ENCODE results near the gene RAB6B. TPM values are rescaled to one million over a fixed set of nuclear protein-coding genes. Genes with fewer than 3 reads are reported as not detected.

Gene RAB6B
- total and polyA plus RNA-seq, 2 experiments from 2014 or later: 1.2 to 3.9 TPM

GRCh38 chr3:133874344-133874743 lies 21.3 kb downstream of the RAB6B start:
- no peaks in the 10 kb centered on the region for H3K9me3 Mint-ChIP-seq
- no peak overlapping the region for H3K4me3 ChIP-seq
- no peaks in the 10 kb centered on the region for H3K36me3 ChIP-seq (ENCODE audit: insufficient read depth)
- no peaks in the 10 kb centered on the region for H3K36me3 Mint-ChIP-seq (ENCODE audit: low read depth)
- H2AFZ ChIP-seq: no peak overlapping the region
- H3K9me2 ChIP-seq (ENCODE audit: insufficient read depth): no peaks in the 10 kb centered on the region
- H3K79me2 ChIP-seq (replicated peaks; ENCODE audit: insufficient read depth): no peaks in the 10 kb centered on the region
- DNase-seq (ENCODE audit: low spot score): no peak
- TF ChIP-seq ZNF114 (CRISPR knock-in tag; IDR thresholded peaks at IDR 0.05): no peak
- no peak for TF ChIP-seq STAT1 (IDR thresholded peaks at IDR 0.05; ENCODE audit: unreplicated experiment)
- no peak for TF ChIP-seq CREB1 (CRISPR knock-in tag; IDR thresholded peaks at IDR 0.05; ENCODE audit: low read depth)
- no peak for TF ChIP-seq REST (IDR thresholded peaks at IDR 0.05; ENCODE audit: unreplicated experiment)
- TF ChIP-seq, protein P1, sequence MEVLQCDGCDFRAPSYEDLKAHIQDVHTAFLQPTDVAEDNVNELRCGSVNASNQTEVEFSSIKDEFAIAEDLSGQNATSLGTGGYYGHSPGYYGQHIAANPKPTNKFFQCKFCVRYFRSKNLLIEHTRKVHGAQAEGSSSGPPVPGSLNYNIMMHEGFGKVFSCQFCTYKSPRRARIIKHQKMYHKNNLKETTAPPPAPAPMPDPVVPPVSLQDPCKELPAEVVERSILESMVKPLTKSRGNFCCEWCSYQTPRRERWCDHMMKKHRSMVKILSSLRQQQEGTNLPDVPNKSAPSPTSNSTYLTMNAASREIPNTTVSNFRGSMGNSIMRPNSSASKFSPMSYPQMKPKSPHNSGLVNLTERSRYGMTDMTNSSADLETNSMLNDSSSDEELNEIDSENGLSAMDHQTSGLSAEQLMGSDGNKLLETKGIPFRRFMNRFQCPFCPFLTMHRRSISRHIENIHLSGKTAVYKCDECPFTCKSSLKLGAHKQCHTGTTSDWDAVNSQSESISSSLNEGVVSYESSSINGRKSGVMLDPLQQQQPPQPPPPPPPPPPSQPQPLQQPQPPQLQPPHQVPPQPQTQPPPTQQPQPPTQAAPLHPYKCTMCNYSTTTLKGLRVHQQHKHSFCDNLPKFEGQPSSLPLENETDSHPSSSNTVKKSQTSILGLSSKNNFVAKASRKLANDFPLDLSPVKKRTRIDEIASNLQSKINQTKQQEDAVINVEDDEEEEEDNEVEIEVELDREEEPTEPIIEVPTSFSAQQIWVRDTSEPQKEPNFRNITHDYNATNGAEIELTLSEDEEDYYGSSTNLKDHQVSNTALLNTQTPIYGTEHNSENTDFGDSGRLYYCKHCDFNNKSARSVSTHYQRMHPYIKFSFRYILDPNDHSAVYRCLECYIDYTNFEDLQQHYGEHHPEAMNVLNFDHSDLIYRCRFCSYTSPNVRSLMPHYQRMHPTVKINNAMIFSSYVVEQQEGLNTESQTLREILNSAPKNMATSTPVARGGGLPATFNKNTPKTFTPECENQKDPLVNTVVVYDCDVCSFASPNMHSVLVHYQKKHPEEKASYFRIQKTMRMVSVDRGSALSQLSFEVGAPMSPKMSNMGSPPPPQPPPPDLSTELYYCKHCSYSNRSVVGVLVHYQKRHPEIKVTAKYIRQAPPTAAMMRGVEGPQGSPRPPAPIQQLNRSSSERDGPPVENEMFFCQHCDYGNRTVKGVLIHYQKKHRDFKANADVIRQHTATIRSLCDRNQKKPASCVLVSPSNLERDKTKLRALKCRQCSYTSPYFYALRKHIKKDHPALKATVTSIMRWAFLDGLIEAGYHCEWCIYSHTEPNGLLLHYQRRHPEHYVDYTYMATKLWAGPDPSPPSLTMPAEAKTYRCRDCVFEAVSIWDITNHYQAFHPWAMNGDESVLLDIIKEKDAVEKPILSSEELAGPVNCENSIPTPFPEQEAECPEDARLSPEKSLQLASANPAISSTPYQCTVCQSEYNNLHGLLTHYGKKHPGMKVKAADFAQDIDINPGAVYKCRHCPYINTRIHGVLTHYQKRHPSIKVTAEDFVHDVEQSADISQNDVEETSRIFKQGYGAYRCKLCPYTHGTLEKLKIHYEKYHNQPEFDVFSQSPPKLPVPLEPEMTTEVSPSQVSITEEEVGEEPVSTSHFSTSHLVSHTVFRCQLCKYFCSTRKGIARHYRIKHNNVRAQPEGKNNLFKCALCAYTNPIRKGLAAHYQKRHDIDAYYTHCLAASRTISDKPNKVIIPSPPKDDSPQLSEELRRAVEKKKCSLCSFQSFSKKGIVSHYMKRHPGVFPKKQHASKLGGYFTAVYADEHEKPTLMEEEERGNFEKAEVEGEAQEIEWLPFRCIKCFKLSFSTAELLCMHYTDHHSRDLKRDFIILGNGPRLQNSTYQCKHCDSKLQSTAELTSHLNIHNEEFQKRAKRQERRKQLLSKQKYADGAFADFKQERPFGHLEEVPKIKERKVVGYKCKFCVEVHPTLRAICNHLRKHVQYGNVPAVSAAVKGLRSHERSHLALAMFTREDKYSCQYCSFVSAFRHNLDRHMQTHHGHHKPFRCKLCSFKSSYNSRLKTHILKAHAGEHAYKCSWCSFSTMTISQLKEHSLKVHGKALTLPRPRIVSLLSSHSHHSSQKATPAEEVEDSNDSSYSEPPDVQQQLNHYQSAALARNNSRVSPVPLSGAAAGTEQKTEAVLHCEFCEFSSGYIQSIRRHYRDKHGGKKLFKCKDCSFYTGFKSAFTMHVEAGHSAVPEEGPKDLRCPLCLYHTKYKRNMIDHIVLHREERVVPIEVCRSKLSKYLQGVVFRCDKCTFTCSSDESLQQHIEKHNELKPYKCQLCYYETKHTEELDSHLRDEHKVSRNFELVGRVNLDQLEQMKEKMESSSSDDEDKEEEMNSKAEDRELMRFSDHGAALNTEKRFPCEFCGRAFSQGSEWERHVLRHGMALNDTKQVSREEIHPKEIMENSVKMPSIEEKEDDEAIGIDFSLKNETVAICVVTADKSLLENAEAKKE (CRISPR knock-in tag; IDR thresholded peaks at IDR 0.05): no peak
- no peak for TF ChIP-seq JUNB (IDR thresholded peaks at IDR 0.05; ENCODE audit: unreplicated experiment)
- no peak for TF ChIP-seq EZH2 (IDR thresholded peaks at IDR 0.05; ENCODE audit: low read depth, unreplicated experiment)
- no peak for TF ChIP-seq EZH2phosphoT487 (IDR thresholded peaks at IDR 0.05; ENCODE audit: unreplicated experiment)
- TF ChIP-seq ZNF331 (CRISPR knock-in tag; IDR thresholded peaks at IDR 0.05; ENCODE audit: low read depth): no peak
- no peak for TF ChIP-seq CTCF (conservative IDR thresholded peaks at IDR 0.05; ENCODE audit: low read depth in 2 of 2)
- TF ChIP-seq ETS1 (IDR thresholded peaks at IDR 0.05): no peak
- no peak for TF ChIP-seq POLR2AphosphoS5 (IDR thresholded peaks at IDR 0.05; ENCODE audit: low read depth)
- no peak overlapping the region for H3K4me2 ChIP-seq
- H4K20me1 ChIP-seq (replicated peaks; ENCODE audit: insufficient read depth): no peaks in the 10 kb centered on the region
- no peaks in the 10 kb centered on the region for H3F3A ChIP-seq (replicated peaks; ENCODE audit: low read depth)
- H3K4me1 Mint-ChIP-seq: peaks cover 12% of the 10 kb centered on the region; the same call in 2 of the 3 replicates
- no peak overlapping the region for H3K4me3 Mint-ChIP-seq
- no peaks in the 10 kb centered on the region for H3K4me1 ChIP-seq (ENCODE audit: insufficient read depth)
- no peaks in the 10 kb centered on the region for H3K27me3 Mint-ChIP-seq (ENCODE audit: insufficient read depth, low read depth, poor library complexity)
- H3K27me3 ChIP-seq (ENCODE audit: insufficient read depth): no peaks in the 10 kb centered on the region
- no peak overlapping the region for H3K27ac ChIP-seq (ENCODE audit: low read depth)
- H3K27ac Mint-ChIP-seq: no peak overlapping the region
- no peak for ATAC-seq
